Spleen (tissue), 11 donors: ENCODE measurements around the gene LRRC8E. TPM values are rescaled to one million over a fixed set of nuclear protein-coding genes. Genes with fewer than 3 reads are reported as not detected.
"Not testable (repeated sequence)": the region's sequence is repeated elsewhere in the genome, so short reads cannot be mapped to it uniquely, and the experiment has no call there.

ENCODE experiments used
- DNase-seq: peaks from one replicate; pipeline ENCODE4 v3.0.0-alpha.2; 2020
- H3K27ac ChIP-seq, 8 donors: fragments of 200-600 bp; sonication (generic) in 7 of 8; 1 replicate in 4 of 8; 2 replicates in 4 of 8; pipeline versions ENCODE4 v1.5.0 to v1.8.0; 2016 to 2021; ENCODE audit warnings: inconsistent platforms in 4 of 8, mild to moderate bottlenecking in 4 of 8, moderate library complexity in 1 of 8
- H3K27me3 ChIP-seq, 7 donors: fragments of 200-600 bp; sonication (generic) in 6 of 7; replicated peaks in 1 of 7; 1 replicate in 4 of 7; 2 replicates in 3 of 7; pipeline versions ENCODE4 v1.5.0 to v1.8.0; 2016 to 2021; ENCODE audit warnings: inconsistent platforms in 3 of 7, mild to moderate bottlenecking in 1 of 7
- H3K36me3 ChIP-seq, 6 donors: fragments of 200-600 bp; sonication (generic) in 5 of 6; 1 replicate in 4 of 6; 2 replicates in 2 of 6; pipeline versions ENCODE4 v1.5.0 to v1.8.0; 2016 to 2021; ENCODE audit warnings: inconsistent platforms in 2 of 6
- H3K4me1 ChIP-seq, 6 donors: fragments of 200-600 bp; sonication (generic) in 5 of 6; 1 replicate in 3 of 6; 2 replicates in 3 of 6; pipeline versions ENCODE4 v1.5.0 to v1.8.0; 2016 to 2021; ENCODE audit warnings: inconsistent platforms in 3 of 6
- H3K4me3 ChIP-seq, 8 donors: fragments of 200-600 bp; sonication (generic) in 7 of 8; 1 replicate in 4 of 8; 2 replicates in 4 of 8; pipeline versions ENCODE4 v1.5.0 to v1.8.0; 2016 to 2021; ENCODE audit warnings: inconsistent platforms in 4 of 8, mild to moderate bottlenecking in 4 of 8, moderate library complexity in 2 of 8
- H3K9me3 ChIP-seq, 8 donors: fragments of 200-600 bp; sonication (generic) in 7 of 8; 1 replicate in 4 of 8; 2 replicates in 4 of 8; pipeline versions ENCODE4 v1.5.0 to v1.8.0; 2016 to 2021; ENCODE audit warnings: inconsistent platforms in 4 of 8
- POLR2A ChIP-seq, 3 donors: fragments of 450-650 bp; IDR thresholded peaks; one replicate each; pipeline ENCODE4 v1.5.1; 2017; ENCODE audit warnings: antibody characterized with exemption in 3 of 3, mild to moderate bottlenecking in 1 of 3
- POLR2AphosphoS5 ChIP-seq, 3 donors: sonication (generic); formaldehyde crosslinking; IDR thresholded peaks; one replicate each; pipeline ENCODE4 v1.5.1; 2017; ENCODE audit warnings: antibody characterized with exemption in 3 of 3
- WGBS, 5 donors: extraction: QIAGEN DNeasy Blood & Tissue Kit in 3 of 5; methylation state at CpG; one replicate each; pipeline versions ENCODE4 v1.1.5 to v1.1.7; 2013 to 2018; 5-methylcytosine and 5-hydroxymethylcytosine counted together
- intact Hi-C: fragments of 100-400 bp; cut with DNase I; formaldehyde crosslinking; loops from one replicate; pipeline ENCODE4 v1.15.0; 2023; ENCODE audit warnings: low total_unique reads
- polyA plus RNA-seq, 3 donors: library from polyadenylated mRNA; stranded (reverse); fragments of 200-250 nt; gene quantifications; one replicate each; pipeline ENCODE4 v1.2.1, GENCODE V29; 2013
- total RNA-seq, 7 donors: library from RNA; depleted of rRNA in 3 of 7; stranded (reverse); fragments of >200 nt in 3 of 7; fragmentation: NEBNext Ultra II Directional in 4 of 7; extraction: Animal tissue kit (Norgen Biotek cat#: 25700) in 4 of 7; gene quantifications; one replicate each; pipeline versions ENCODE4 v1.1.0 to v1.2.1, GENCODE V29; 2016 to 2021
- TF ChIP-seq, protein P1 (sequence below), 11 experiments: fragments of 200-600 bp in 7 of 11; fragments of 450-650 bp in 4 of 11; sonication (generic) in 4 of 11; IDR thresholded peaks in 8 of 11; conservative IDR thresholded peaks in 3 of 11; 1 replicate in 7 of 11; 2 replicates in 4 of 11; pipeline versions ENCODE4 v1.4.0 to v1.8.0; 2016 to 2021; ENCODE audit warnings: antibody characterized with exemption in 11 of 11, inconsistent platforms in 4 of 11, mild to moderate bottlenecking in 1 of 11
- donor health status: healthy with polysubstance abuse.
- donor health status: DM: no; HTN: no; CAD: no; lungs with moderate emphysema.
- donor health status: DM: no; HTN: no; CAD: no.
- donor health status: Bipolar disorder and iron deficiency.
- donor health status: healthy.
- donor health status: DM: no; HTN: no; CAD: no.
- donor health status: DM: yes; HTN: yes; CAD: no.

Gene LRRC8E
- total and polyA plus RNA-seq, 10 donors = 0.08 to 0.37 TPM; not detected in 8

DNA sequence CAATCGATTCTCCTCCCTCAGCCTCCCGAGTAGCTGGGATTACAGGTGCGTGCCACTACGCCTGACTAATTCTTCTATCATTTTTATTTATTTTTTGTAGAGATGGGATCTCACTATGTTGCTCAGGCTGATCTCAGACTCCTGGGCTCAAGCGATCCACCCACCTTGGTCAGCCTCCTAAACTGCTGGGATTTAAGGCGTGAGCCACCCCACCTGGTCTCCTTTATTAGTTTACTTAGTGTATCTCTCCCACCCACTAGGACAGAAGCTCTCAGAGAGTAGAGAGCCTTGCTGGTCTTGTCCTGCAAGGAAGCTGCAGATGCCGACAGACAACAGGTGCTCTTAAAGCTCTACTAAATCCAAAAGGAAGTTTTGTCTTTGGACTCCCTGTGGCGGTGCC is 2.5 kb upstream of the LRRC8E start:
- Histone ChIP-seq H3K36me3 (no peaks in the 10 kb centered on the region), H3K4me3 (no peak overlapping the region), H3K27me3 (peaks cover 0 to 45% (median 17%) of the 10 kb centered on the region in 7 donors), H3K4me1 (peaks cover 0 to 12% (median 4%) of the 10 kb centered on the region in 6 donors), H3K9me3 (peaks cover 0 to 4% (median 0%) of the 10 kb centered on the region in 8 donors), H3K27ac (no peak overlapping the region)
- no peak for DNase-seq
- TF ChIP-seq, protein P1, sequence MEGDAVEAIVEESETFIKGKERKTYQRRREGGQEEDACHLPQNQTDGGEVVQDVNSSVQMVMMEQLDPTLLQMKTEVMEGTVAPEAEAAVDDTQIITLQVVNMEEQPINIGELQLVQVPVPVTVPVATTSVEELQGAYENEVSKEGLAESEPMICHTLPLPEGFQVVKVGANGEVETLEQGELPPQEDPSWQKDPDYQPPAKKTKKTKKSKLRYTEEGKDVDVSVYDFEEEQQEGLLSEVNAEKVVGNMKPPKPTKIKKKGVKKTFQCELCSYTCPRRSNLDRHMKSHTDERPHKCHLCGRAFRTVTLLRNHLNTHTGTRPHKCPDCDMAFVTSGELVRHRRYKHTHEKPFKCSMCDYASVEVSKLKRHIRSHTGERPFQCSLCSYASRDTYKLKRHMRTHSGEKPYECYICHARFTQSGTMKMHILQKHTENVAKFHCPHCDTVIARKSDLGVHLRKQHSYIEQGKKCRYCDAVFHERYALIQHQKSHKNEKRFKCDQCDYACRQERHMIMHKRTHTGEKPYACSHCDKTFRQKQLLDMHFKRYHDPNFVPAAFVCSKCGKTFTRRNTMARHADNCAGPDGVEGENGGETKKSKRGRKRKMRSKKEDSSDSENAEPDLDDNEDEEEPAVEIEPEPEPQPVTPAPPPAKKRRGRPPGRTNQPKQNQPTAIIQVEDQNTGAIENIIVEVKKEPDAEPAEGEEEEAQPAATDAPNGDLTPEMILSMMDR (IDR thresholded peaks at IDR 0.05 in 8 of 11, conservative IDR thresholded peaks at IDR 0.05 in 3 of 11) = no peak
- TF ChIP-seq POLR2AphosphoS5 (IDR thresholded peaks at IDR 0.05) = no peak
- no peak for TF ChIP-seq POLR2A (IDR thresholded peaks at IDR 0.05)
- intact Hi-C loops = no loop called here
- WGBS, 5 donors = 89 to 93% (median 90%) methylated on average over 8 of the region's 8 CpGs

DNA sequence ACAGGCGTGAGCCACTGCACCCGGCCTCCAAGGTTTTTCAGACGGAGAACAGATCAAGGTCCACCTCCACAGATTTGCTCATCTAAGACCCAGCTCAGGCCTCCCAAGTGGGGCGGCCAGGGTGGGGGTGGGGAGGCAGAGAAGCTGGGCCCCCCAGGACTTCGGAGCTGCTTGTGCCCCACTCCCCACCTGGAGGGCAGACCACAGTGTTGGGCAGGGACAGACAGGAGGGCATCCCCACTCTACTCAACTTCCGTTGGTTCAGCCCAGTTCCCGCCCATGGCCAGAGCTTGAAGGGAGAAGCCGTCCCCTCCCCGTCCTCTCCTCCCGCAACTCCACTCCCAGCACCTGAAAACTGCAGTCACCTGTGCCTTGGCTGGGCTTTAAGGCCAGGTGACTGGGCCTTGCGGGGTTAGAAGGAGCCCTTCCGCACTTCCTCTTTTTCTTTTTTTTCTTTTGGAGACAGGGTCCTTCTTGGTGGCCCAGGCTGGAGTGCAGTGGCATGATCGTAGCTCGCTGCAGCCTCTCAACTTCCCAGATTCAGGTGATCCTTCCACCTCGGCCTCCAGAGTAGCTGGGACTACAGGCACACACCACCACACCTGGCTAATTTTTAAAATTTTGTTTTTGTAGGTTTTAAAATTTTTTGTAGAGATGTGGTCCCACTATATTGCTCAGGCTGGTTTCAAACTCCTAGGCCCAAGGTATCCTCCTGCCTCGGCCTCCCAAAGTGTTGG is 734 bp upstream of the LRRC8E start:
- DNase-seq = no peak
- peaks cover 0 to 54% (median 17%) of the 10 kb centered on the region in 7 donors for H3K27me3 ChIP-seq

DNA sequence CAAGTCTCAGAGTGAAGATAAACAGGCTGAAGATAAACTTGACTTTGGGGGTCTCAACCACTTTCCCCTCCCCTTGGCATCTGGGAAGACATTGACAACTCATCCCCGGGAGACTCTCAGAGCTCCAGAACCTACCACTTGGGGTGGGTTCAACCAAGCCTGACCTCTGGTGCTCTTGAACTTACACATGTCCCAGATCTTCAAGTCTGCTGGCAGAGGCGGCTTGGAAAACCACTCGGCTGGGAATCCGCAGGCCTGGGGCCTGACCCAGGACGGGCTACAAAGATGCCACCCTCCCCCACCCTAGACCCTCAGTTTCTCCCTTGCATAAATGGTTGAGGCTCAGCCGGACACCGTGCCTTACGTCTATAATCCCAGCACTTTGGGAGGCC is 512 bp downstream of the LRRC8E start:
- Histone ChIP-seq H3K4me3 (peak overlapping the region in 1 of 8 donors; percentile 13), H3K36me3 (no peaks in the 10 kb centered on the region), H3K4me1 (peaks cover 0 to 12% (median 4%) of the 10 kb centered on the region in 6 donors), H3K27me3 (peaks cover 0 to 67% (median 17%) of the 10 kb centered on the region in 7 donors), H3K9me3 (no peaks in the 10 kb centered on the region), H3K27ac (no peak overlapping the region)
- no peak for TF ChIP-seq POLR2A (IDR thresholded peaks at IDR 0.05)
- TF ChIP-seq POLR2AphosphoS5 (IDR thresholded peaks at IDR 0.05) = no peak
- TF ChIP-seq, protein P1 (IDR thresholded peaks at IDR 0.05 in 8 of 11, conservative IDR thresholded peaks at IDR 0.05 in 3 of 11) = no peak
- WGBS, 5 donors = 80 to 85% (median 82%) methylated on average over 8 of the region's 8 CpGs
- no peak for DNase-seq
- intact Hi-C loops = no loop called here

More for the DNA sequence above, 734 bp upstream of the LRRC8E start:
- Histone ChIP-seq H3K9me3 (no peaks in the 10 kb centered on the region), H3K4me3 (no peak overlapping the region), H3K4me1 (peaks cover 0 to 12% (median 4%) of the 10 kb centered on the region in 6 donors), H3K27ac (no peak overlapping the region), H3K36me3 (no peaks in the 10 kb centered on the region)
- TF ChIP-seq POLR2AphosphoS5 (IDR thresholded peaks at IDR 0.05) = no peak
- no peak for TF ChIP-seq POLR2A (IDR thresholded peaks at IDR 0.05)
- TF ChIP-seq, protein P1 (IDR thresholded peaks at IDR 0.05 in 8 of 11, conservative IDR thresholded peaks at IDR 0.05 in 3 of 11) = no peak
- intact Hi-C loops = no loop called here
- 65 to 79% (median 76%) methylated on average over 14 to 16 of the region's 16 CpGs for WGBS, 5 donors

DNA sequence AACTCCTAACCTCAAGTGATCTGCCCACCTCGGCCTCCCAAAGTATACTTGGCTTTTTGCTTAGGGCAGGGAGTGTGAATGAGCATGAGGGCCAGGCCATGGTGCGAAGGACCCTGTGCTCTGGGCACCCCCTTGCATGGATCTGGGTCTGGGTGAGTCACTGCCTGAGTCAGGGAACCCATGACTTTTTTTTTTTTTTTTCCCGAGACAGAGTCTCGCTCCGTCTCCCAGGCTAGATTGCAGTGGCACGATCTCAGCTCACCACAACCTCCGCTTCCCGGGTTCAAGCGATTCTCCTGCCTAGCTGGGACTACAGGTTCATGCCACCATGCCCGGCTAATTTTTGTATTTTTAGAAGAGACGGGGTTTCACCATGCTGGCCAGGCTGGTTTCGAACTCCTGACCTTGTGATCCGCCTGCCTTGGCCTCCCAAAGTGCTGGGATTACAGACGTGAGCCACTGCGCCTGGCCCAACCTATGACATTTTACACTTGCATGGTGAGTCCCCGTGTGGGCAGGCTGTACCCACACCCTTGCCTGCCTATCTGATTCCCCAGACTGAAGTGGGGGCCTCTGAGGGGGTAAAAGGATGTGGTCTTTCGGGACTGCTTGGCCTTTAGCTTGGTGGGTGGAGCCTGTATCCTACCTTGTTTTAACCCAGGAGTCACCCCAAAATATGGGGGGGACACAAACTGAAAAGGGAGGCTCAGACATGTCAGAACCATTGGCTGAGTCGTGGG is 5.2 kb downstream of the LRRC8E start:
- H3K27me3 ChIP-seq = peaks cover 0 to 61% (median 19%) of the 10 kb centered on the region in 7 donors
- DNase-seq, intact Hi-C loops, H3K36me3 ChIP-seq, H3K4me1 ChIP-seq, H3K4me3 ChIP-seq, H3K9me3 ChIP-seq, H3K27ac ChIP-seq: not testable (repeated sequence)
- 71 to 80% (median 75%) methylated on average over 18 of the region's 18 CpGs for WGBS, 5 donors
